Fibroblast of the aortic adventitia (primary cell): ENCODE data around the gene NHERF2. TPM values are rescaled to one million over a fixed set of nuclear protein-coding genes. Genes with fewer than 3 reads are reported as not detected.

Experiments
- DNase-seq: peaks from one replicate; pipeline ENCODE4 v3.0.0-alpha.2; 2010; ENCODE audit warnings: low read depth
- H3K4me3 ChIP-seq: 2 replicates; pipeline ENCODE4 v1.5.1; 2011; ENCODE audit warnings: low read depth, mild to moderate bottlenecking, control low read depth, low read length, moderate library complexity
- CTCF ChIP-seq: IDR thresholded peaks from 2 replicates; pipeline ENCODE4 v1.5.1; 2011; ENCODE audit warnings: mild to moderate bottlenecking, low read length, control low read depth, inconsistent platforms; ENCODE audit not compliant: insufficient read depth
- total RNA-seq: library from RNA; depleted of rRNA; stranded (reverse); fragments of >200 nt; gene quantifications from 2 replicates; pipeline ENCODE4 v1.2.3, GENCODE V29; 2012; ENCODE audit warnings: low replicate concordance

The NHERF2 gene
- total RNA-seq, 1 donor = 26.3 TPM

- no peak for TF ChIP-seq CTCF
- no peak for DNase-seq
- H3K4me3 ChIP-seq = no peak overlapping the region
These were observed 30.7 kb downstream of the NHERF2 start for GRCh38 chr16:2057438-2057837.

GRCh38 chr16:2058420-2058819 is 31.7 kb downstream of the NHERF2 start:
- H3K4me3 ChIP-seq = no peak overlapping the region
- no peak for TF ChIP-seq CTCF
- DNase-seq = no peak

GRCh38 chr16:2058872-2059271 is 32.2 kb downstream of the NHERF2 start:
- H3K4me3 ChIP-seq = no peak overlapping the region
- TF ChIP-seq CTCF = no peak
- DNase-seq = no peak

GRCh38 chr16:2060346-2060745 is 33.6 kb downstream of the NHERF2 start:
- DNase-seq = no peak
- no peak overlapping the region for H3K4me3 ChIP-seq
- no peak for TF ChIP-seq CTCF

- H3K4me3 ChIP-seq = no peak overlapping the region
- no peak for DNase-seq
- no peak for TF ChIP-seq CTCF
These were observed 34.3 kb downstream of the NHERF2 start for GRCh38 chr16:2061023-2061422.

GRCh38 chr16:2061526-2061925 is 34.8 kb downstream of the NHERF2 start:
- no peak for TF ChIP-seq CTCF
- no peak overlapping the region for H3K4me3 ChIP-seq
- DNase-seq = no peak

GRCh38 chr16:2062801-2063200 is 36.1 kb downstream of the NHERF2 start:
- no peak for DNase-seq
- TF ChIP-seq CTCF = no peak
- H3K4me3 ChIP-seq = no peak overlapping the region
